ENCODE measurements around the gene SYMPK.

Gene SYMPK

DNA sequence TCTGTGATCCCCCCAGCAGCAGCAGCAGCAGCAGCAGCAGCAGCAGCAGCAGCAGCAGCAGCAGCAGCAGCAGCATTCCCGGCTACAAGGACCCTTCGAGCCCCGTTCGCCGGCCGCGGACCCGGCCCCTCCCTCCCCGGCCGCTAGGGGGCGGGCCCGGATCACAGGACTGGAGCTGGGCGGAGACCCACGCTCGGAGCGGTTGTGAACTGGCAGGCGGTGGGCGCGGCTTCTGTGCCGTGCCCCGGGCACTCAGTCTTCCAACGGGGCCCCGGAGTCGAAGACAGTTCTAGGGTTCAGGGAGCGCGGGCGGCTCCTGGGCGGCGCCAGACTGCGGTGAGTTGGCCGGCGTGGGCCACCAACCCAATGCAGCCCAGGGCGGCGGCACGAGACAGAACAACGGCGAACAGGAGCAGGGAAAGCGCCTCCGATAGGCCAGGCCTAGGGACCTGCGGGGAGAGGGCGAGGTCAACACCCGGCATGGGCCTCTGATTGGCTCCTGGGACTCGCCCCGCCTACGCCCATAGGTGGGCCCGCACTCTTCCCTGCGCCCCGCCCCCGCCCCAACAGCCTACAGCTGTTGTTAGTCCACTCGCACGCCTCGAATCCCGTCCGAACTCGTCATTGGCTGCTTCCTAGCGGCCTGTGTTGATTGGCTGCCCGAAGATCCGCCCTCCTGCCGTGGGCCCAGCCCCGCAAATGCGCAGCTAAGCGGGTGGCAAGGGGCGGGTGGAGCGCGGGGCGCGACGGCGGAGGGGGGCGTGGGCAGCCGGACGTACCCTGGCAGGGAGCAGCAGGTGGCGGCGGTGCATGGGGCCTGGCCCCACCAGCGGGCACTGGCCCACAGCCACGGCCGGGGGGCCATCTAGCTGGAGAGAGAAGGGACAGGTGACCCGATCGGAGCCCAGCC lies 92.5 kb downstream of the SYMPK start:
- Mint-ChIP-seq H3K4me1 (peaks cover 14% of the 10 kb centered on the region), H3K27ac (no peak overlapping the region), H3K4me3 (peak overlapping the region; percentile 77), H3K36me3 (ENCODE audit: low read depth) (no peaks in the 10 kb centered on the region), H3K27me3 (peaks cover 12% of the 10 kb centered on the region), H3K9me3 (no peaks in the 10 kb centered on the region)
- peak; percentile 75 for ATAC-seq
- peak; percentile 92 for DNase-seq

DNA sequence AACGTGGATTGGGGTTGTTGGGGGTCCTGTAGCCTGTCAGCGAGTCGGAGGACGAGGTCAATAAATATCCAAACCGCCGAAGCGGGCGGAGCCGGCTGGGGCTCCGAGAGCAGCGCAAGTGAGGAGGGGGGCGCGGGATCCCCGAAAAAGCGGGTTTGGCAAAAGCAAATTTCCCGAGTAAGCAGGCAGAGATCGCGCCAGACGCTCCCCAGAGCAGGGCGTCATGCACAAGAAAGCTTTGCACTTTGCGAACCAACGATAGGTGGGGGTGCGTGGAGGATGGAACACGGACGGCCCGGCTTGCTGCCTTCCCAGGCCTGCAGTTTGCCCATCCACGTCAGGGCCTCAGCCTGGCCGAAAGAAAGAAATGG lies 93.1 kb downstream of the SYMPK start:
- peak; percentile 24 for ATAC-seq

DNA sequence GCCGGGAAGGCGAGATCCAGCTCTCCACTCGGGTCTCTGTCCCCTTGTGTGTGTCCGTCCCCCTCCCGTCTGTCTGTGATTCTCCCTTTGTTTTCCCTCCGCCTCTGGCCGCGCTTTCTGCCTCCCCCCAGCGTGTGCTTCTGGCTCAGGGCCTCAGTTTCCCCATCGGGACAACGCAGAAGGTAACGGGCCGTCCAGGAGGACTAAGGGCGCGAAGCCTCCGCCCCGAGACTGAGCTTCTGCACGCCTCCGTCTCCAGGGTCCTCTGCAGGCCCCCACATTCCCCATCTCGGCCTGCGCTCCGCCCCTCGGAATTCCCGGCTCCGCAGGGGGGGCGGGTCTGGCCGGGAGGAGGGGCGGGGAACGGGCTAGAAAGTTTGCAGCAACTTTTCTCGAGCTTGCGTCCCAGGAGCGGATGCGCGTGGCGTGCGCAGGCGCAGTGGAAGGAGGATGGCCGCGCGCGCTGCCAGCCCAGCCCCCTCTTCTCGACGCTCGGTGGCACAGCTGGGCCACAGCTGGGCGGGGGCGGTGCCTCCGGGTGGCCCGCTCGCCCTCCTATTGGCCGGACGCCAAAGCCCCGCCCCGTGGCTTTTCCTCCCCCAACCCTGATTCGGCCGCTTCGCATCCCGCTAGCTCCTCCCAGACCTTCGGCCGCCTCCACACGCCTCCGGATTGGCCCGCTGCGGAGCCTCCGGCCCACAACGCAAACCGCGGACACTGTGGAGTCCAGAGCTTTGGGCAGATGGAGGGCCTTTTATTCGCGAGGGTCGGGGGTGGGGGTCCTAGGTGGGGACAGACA lies 93.8 kb downstream of the SYMPK start, which contains the start of gene SIX5:
Gene SIX5 (minus strand): TSS at position 269 of the 799 bp plus-strand sequence. CDS start 408 bp downstream, outside the sequence.
- ATAC-seq (peak; percentile 65), DNase-seq (peak; percentile 98)
- Mint-ChIP-seq H3K27me3 (peaks cover 20% of the 10 kb centered on the region), H3K27ac (peak within 1 kb of the TSS; percentile 60), H3K4me3 (peak within 1 kb of the TSS; percentile 77), H3K9me3 (no peaks in the 10 kb centered on the region), H3K36me3 (ENCODE audit: low read depth) (no peaks in the 10 kb centered on the region), H3K4me1 (peaks cover 14% of the 10 kb centered on the region)

More for the DNA sequence above, 93.1 kb downstream of the SYMPK start:
- Mint-ChIP-seq H3K27me3 (peaks cover 16% of the 10 kb centered on the region), H3K4me1 (peaks cover 14% of the 10 kb centered on the region), H3K9me3 (no peaks in the 10 kb centered on the region), H3K27ac (peak overlapping the region; percentile 60), H3K4me3 (peak overlapping the region; percentile 77), H3K36me3 (ENCODE audit: low read depth) (no peaks in the 10 kb centered on the region)
- peak; percentile 48 for DNase-seq

DNA sequence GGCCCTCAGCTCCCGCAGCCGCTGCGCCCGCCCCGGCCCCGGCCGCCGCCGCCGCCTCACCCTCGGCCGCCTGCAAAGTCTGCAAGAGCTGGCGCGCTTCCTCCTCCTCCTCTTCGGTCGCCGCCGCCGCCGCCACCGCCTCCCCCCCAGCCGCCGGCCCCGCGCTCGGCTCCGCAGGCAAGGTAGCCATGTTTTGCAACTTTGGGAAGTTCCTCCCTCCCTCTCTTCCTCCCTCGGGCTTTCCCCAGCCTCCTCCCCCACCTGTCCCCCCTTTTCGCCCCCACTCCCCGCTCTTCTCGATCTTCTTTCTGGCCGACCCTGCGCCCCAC lies 94.3 kb downstream of the SYMPK start:
- H3K9me3 Mint-ChIP-seq, result no peaks in the 10 kb centered on the region
- ATAC-seq (no peak), DNase-seq (peak; percentile 57)
- H3K27ac Mint-ChIP-seq, result peak overlapping the region; percentile 60
- peaks cover 14% of the 10 kb centered on the region for H3K4me1 Mint-ChIP-seq
- H3K4me3 Mint-ChIP-seq, result peak overlapping the region; percentile 77
- no peaks in the 10 kb centered on the region for H3K36me3 Mint-ChIP-seq (ENCODE audit: low read depth)
- peaks cover 20% of the 10 kb centered on the region for H3K27me3 Mint-ChIP-seq

DNA sequence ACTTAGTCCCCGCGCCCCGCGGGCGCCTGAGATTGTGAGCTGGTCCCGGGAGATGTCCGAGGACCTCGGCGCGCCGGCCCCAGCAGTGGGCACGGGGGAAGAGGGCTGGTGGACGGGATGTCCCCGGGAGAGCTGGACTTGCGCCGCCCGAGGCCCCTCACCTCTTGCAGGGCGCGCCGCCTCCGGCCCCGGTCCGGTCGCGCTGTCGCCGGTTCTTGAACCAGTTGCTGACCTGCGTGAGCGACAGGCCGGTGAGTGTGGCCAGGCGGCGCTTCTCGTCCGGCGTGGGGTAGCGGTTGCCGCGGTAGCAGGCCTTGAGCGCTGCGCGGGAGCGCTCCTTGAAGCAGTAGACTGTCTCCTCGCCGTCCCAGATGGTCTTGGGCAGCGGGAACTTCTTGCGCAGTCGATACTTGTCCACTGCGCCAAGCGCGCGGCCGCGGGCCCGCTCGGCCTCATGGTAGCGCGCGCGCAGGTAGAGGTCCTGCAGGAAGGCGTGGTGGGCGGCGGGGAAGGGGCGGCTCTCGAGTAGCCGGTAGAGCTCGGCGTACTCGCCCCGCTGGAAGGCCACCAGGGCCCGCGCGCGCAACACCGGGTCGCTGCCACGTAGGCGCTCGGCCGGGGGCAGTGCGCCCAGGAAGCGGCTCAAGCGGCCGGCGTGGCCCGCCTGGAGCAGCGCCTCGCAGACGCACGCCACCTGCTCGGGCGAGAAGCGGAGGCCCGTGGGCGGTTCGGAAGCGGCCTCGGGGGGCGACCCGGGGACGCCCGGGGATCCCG lies 94.9 kb downstream of the SYMPK start:
- peak overlapping the region; percentile 59 for H3K4me3 Mint-ChIP-seq
- H3K27me3 Mint-ChIP-seq, result peaks cover 20% of the 10 kb centered on the region
- H3K27ac Mint-ChIP-seq, result no peak overlapping the region
- peaks cover 14% of the 10 kb centered on the region for H3K4me1 Mint-ChIP-seq
- H3K36me3 Mint-ChIP-seq (ENCODE audit: low read depth), result no peaks in the 10 kb centered on the region
- DNase-seq, result peak; percentile 26
- H3K9me3 Mint-ChIP-seq, result no peaks in the 10 kb centered on the region
- ATAC-seq, result no peak

DNA sequence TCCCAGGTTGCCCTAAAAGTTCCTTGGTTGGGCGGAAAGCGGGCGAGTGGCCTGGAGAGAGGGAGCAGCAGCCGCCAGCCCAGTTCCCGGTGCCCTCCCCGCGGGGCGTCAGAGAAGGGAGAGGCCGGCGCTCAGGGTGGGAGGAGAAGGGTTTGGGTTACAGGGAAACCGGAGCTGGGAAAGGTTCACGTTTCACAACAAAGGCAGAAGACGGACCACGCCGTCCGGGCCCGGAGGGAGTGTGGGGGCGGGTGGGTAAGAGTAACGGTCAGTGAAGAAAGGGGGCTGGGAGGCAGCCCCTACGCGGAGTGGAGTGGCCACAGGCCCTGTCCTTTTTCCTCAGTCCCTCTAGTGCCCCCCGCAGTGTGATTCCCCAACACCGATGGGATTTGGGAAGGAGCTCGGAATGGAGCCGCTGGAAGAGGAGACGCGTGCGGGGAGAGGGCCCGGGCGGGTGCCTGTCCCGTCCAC lies 95.5 kb downstream of the SYMPK start:
- H3K9me3 Mint-ChIP-seq, result no peaks in the 10 kb centered on the region
- ATAC-seq (no peak), DNase-seq (no peak)
- peak overlapping the region; percentile 29 for H3K4me3 Mint-ChIP-seq
- H3K4me1 Mint-ChIP-seq, result peaks cover 14% of the 10 kb centered on the region
- peaks cover 20% of the 10 kb centered on the region for H3K27me3 Mint-ChIP-seq
- no peaks in the 10 kb centered on the region for H3K36me3 Mint-ChIP-seq (ENCODE audit: low read depth)
- no peak overlapping the region for H3K27ac Mint-ChIP-seq

DNA sequence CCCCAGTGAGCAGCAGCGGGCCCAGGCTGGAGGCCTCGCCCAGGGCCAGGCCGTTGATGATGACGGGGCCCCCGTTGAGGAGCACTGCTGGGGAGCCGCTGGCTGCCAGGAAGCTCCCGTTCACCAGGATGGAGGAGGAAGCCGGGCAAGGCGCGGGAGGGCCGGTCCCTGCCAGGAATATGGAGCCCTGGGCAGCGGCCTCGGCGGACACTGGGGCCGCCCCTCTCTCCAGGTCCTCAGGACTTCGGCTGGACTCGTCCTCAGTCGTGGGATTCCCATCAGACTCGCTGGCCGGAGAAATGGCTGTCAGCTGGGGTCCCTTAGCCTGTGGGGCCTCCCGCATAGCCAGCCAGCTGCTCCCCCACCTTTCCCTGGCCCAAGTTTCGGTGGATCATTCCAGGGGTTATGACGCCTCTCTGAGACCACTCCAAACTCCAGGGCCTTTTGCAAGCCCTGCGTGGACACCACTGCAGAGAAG lies 96.0 kb downstream of the SYMPK start:
- Mint-ChIP-seq H3K4me3 (no peak overlapping the region), H3K36me3 (ENCODE audit: low read depth) (no peaks in the 10 kb centered on the region)
- ATAC-seq, result no peak

DNA sequence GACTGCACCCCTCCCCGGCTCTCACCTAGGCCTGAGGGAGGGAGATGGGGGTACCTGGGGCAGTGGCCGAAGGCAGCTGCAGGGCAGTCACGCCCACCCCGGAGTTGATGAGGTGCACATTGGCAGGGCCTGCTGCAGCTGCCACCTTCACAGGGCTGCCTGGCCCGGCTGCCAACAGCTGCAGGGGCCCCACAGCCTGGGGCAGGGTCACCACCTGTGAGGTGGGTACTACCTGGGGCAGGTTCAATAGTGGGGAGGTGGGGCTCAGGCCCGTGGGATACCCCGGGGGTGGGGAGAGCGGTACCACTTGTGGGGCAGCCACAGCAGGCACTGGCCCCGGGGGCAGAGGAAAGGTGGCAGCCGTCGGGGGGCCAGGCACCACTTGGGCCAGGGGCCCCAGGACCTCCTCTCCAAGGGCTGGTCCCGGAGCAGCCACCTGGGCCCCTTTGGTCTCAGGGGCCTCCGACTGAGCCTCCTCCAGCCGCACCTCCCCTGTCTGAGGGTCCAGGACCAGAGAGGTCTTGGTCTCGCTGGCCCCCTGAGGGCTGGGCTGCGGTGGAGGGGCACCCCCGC lies 96.6 kb downstream of the SYMPK start:
- no peaks in the 10 kb centered on the region for H3K9me3 Mint-ChIP-seq
- DNase-seq, result no peak
- no peak for ATAC-seq
- H3K36me3 Mint-ChIP-seq (ENCODE audit: low read depth), result no peaks in the 10 kb centered on the region
- H3K4me1 Mint-ChIP-seq, result peaks cover 14% of the 10 kb centered on the region
- peaks cover 15% of the 10 kb centered on the region for H3K27me3 Mint-ChIP-seq
- H3K4me3 Mint-ChIP-seq, result no peak overlapping the region
- H3K27ac Mint-ChIP-seq, result no peak overlapping the region

More for the DNA sequence above, 96.0 kb downstream of the SYMPK start:
- Mint-ChIP-seq H3K4me1 (peaks cover 14% of the 10 kb centered on the region), H3K27ac (no peak overlapping the region), H3K27me3 (peaks cover 16% of the 10 kb centered on the region), H3K9me3 (no peaks in the 10 kb centered on the region)
- DNase-seq, result no peak

DNA sequence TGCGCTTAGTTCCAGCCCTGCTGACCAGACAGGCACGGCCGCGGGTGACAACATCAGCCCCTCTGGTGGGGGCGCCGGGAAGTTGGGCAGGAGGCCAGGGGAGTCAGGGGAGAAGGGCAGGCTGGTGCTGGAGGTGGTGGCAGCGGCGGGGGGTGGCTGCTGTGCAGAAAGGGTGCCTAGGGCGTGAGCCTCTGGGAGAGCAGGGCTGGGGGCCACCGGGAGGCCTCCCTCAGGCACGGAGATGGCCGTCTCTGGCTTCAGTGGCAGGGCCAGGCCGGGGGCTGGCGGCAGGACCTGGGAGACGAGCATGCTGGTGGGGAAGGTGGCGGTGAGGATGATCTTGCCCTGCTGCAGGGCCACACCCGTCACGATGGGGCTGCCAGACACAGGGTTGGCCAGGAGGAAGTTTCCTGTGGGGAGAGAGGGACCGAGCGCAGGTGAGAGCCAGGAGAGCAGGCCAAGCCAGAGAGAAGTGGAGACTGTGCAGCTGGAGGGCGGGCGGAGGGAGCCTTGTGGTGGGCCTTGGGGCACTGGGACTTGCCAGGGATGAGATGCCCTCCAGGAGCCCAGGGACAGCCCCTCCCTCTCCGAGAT lies 97.1 kb downstream of the SYMPK start:
- peaks cover 10% of the 10 kb centered on the region for H3K27me3 Mint-ChIP-seq
- DNase-seq (no peak), ATAC-seq (no peak)
- no peak overlapping the region for H3K27ac Mint-ChIP-seq
- no peaks in the 10 kb centered on the region for H3K36me3 Mint-ChIP-seq (ENCODE audit: low read depth)
- no peaks in the 10 kb centered on the region for H3K9me3 Mint-ChIP-seq
- H3K4me1 Mint-ChIP-seq, result peaks cover 14% of the 10 kb centered on the region
- no peak overlapping the region for H3K4me3 Mint-ChIP-seq
